Medulla oblongata (tissue), 1 donor: ENCODE data around the gene SLC35F2.
"Not testable (repeated sequence)": the region's sequence is repeated elsewhere in the genome, so short reads cannot be mapped to it uniquely, and the experiment has no call there.

ENCODE experiments used
- DNase-seq: peaks from one replicate; pipeline ENCODE4 v3.0.0-alpha.2; 2015; ENCODE audit errors: extremely low spot score

SLC35F2 gene

DNA sequence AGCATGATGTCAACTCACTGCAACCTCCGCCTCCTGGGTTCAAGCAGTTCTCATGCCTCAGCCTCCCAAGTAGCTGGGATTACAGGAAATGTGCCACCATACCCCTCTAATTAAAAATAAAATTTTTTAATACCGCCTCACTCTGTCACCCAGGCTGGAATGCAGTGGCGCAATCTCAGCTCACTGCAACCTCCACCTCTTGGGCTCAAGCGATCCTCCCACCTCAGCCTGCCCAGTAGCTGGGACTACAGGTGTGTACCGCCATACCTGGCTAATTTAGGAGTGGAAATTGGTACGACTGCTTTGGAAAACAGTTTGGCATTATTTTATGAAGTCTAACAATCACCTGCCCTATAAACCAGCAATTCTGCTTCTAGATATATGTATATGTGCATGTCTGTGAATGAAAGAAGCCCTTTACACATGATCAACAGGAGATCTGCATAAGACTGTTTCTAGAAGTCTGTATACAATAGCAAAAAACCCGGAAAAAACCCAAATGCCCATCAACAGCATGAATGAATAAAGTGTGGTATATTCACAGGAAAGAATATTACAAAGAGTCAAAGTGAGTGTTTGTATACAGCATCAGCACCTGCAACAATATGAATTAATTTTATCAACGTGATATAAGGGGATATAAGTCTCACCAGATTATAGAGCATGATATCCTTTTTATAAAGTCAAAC lies 16.0 kb downstream of the SLC35F2 start:
- DNase-seq: no peak

DNA sequence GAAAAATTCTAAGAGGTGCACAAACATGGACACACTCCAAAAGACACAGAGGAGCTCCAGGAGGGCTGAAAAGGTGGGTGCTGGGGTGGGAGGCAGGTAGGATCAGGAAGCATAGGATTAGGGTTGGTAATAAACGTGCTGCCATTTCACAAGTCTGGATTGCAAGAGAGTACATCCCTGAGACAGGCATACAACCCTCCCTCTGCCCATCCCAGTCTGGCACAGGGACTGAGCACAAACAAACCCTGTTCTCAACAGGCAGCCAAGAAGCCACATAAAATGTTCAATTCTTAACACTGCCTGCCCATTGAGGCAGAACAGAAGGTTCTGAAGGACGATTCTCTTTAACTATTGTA lies 18.5 kb downstream of the SLC35F2 start:
- DNase-seq: no peak

DNA sequence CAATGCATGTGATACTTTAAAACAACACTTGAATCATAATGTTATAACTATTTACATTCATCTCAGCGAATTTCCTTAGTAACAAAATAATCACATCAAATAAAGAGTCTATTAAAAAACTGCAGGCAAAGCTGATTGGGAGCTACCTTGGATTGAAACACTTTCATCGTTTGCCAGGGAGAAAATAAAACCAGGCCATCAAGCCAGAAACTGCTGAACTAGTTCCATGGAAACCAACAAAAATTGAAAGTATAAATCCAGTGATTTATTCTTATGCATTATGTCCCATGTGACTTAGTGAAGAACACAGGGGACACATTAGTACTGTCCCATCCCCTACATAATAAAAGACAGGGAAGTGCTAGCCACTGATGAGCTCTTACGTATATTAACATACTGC lies 21.7 kb downstream of the SLC35F2 start:
- DNase-seq: no peak

DNA sequence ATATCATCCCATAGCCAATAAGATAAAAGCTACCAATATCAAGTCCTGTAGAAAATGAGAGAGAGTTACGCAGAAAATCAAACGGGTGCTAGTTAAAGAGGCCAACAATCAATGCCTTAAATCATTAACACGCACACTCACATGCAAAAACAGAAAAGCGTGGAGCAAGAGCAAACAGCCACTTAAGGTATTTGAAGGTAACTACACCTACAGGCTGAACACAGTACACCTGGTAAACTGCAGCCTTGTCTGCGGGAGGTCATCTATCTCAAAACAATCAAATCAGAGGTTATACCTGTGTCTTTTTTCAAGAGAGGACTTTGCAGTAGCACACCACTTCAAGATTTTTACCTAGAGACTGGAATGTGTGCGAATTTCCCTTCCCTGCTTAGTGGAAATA lies 23.6 kb downstream of the SLC35F2 start:
- DNase-seq: no peak

DNA sequence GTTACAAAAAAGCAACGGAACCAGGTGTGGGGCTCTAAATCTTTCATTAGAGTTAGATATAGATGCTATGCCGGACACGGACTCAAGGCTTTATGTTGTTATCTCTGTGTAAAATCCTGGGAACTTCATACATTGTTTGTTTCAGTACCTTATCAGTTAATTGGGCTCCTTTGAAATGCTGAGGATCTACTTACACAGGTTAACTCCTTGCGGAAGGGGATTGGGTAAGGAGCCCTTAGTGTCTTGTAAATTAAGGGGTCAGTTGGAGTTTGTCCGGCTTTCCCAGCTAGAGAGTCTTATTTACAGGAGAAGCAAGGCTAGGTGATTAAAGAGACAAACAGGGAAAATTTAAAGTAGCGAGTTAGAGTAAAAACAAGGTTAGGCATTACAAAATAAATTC lies 24.7 kb downstream of the SLC35F2 start:
- DNase-seq: not testable (repeated sequence)

DNA sequence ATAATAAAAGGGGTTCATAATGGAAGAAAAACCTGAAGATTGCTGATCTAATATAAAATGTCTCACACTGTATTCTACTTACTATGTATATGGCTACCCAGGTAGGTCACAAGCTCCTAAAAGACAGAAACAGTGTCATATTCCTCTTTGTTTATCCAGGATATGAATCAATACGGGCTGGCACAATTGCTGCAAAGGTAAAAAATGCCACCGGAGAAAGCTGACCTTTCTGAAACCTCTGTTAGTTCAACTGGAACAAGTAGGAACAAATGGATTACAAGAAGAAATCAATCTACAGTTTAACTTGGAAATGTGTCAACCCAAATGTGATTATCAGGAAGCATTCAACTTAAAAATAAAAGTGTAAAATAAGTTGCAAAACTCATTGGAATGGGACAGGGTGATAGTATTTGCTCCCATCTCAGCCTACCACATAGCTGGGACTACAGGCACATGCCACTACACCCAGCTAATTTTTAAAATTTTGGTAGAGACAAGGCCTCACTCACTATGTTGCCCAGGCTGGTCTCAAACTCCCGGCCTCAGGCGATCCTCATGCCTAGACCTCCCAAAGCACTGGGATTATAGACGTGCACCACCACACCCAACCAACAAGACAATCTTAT lies 27.6 kb downstream of the SLC35F2 start:
- no peak for DNase-seq

DNA sequence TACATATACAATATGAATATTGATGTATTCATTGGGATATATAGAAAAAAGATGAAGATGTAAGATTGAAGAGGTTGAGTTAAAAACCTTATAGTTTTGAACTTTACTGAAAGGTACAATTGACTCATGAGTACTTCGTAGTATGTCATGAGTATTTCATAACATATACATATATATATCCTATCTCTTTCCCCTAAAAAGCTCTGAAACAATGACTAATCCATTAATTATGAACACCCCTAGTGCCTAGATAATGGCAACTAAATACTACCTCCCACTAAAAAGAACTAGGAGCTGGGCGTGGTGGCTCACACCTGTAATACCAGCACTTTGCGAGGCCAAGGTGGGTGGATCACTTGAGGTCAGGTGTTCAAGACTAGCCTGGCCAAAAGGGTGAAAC lies 31.5 kb downstream of the SLC35F2 start:
- no peak for DNase-seq

DNA sequence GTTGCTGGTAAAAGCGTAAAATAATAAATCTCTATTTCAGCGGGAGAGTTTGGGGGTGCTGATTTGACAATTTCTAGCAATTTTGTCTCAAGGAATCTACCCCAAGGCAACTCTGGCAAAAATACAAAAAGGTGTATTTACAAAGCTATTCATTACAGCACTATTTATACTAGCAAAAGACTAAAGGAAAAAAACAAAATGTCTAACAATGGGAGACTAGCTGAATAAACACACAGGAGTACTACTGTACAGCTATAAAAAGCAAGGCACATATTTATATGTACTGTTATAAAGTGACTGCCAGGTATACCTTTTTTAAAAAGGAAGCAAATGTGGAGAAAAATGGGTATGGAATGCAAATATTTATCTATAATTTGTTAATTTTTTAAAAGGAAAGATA lies 32.7 kb downstream of the SLC35F2 start:
- no peak for DNase-seq

DNA sequence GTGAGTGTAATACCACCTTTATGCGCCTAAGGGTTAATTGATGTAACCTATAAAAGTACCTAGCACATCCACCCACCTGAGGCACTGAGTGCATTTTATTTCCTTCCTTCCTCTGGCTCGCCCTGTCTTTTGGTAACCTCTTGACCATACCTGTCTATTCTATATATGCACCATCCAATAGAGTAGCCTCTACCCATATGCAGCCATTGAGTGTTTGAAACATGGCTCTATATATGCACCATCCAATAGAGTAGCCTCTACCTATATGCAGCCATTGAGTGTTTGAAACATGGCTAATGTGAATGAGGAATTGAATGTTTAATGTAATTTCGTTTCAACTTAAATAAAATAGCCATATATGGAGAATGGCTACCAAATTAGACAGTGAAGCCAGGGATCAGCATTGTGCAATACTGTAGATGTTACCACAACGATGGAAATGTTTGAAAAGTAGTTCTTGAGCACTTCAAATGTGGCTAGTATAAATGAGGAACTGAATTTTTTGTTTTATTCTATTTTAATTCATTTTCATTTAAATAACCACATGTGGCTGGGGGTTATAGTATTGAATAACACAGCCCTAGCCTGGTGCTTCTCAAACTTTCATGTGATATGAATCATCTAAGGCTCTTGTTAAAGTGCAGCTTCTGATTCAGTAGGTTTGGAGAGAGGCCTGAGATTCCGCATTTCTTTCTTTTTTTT lies 33.8 kb downstream of the SLC35F2 start:
- DNase-seq: no peak

DNA sequence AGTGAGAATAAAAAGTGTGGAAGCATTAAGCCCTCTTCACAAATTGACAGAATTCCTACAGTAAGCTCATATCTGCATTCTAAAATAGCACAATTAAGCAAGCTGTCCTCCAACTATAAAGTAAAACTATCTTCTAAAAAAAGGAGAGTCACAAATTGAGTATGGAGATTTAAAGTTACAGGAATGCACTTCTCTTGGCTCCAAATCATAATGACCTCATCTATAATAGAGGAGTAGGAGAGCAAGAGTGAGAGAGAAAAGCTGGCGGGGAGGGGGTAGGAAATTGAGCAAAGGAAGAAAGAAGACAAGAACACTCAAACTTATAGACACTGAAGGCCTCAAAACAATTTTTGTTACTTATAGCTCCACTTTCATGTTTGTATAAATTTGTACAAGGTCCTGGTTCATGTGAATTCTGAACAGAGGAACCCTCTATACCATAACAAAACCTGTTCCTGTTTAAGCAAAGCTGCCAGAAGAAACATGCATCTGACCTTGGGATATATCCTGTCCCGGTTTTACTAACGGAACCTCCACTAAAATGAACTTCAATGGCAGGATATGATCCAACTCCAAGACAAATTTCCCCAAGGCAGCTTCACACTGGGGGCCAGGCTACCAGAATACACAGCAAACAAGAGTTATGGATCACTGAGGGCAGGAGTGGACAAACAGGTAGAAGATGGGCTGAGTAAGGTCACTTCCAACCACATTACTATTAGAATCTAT lies 37.2 kb downstream of the SLC35F2 start:
- DNase-seq: no peak

DNA sequence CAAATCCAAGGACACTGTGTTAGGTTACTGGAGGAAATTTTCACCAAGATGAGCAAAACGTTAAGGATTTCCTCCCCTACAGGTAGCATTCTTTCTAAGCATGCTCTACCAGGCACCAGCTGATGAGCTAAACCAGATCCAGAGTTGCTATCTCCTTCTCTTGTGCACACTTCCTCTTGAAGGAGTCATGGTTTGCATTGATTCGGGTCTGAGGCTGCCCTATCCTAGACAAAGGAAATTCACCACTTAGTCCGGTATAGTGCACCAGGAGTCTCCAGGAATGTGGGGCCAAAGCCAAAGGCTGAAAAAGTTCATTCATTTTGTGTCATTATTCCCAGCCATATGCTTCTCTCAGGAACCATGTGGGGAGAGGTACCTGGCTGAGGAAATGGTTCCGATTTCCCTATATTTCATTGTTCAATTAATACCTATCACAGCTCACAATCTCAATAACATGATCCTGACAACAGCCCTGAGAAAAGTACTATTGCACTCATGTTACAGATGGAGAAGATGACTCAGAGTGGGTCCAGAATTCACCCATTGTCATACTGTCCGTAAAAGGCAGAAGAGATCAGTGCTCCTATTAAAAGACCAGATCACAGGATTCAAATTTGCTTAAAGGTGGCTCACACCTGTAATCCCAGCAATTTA lies 39.1 kb downstream of the SLC35F2 start:
- DNase-seq: no peak

DNA sequence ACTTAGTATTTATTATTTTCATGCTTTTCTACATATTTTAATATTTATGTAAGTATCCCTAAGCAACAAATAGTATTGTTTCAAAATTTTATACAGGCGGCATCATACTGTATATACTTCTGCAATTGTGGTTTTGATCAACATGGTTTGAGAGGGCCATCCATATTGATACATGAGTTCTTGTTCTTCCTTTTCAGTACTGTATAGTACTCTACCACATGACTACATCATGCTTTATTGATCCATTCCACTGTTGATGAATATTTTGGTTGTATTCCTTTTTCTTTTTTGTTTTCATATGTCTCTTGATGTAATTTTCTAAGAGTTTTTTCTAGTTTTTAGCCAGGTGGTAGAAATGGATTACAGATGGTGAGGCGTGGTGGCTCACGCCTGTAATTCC lies 40.1 kb downstream of the SLC35F2 start:
- no peak for DNase-seq

DNA sequence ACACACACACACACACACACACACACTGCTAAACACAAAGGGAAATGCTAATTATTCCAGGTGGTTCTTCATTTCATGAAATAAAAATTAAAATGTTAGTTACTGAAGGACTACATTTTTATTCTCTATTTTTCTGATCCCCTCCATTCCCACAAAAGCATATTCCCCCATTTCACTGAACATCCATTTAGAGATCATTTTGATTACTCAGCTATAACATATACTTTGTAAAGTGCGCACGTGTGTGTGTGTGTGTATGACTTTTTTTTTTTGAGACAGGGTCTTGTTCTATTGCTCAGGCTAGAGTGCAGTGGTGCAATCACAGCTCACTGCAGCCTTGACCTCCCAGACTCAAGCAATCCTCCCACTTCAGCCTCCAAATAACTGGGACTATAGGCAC lies 42.6 kb downstream of the SLC35F2 start:
- no peak for DNase-seq

DNA sequence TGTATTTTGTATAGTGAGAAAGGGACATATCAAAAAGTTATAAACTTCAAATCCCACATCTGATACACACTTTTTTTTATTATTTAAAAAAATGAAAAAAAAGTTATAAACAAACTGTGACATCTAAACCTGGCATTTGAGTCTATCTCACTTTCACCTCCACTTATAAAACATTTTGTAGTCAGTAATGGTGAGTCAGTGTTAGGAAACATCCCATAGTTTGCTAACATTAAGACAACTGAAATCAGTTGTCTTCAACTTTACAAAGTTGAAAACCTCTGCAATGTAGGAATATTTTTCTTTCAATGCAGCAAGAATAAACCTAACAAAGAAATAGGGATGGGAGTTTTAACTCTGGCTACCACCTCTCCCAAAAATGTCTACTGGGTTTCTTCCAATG lies 47.7 kb downstream of the SLC35F2 start:
- DNase-seq: no peak

DNA sequence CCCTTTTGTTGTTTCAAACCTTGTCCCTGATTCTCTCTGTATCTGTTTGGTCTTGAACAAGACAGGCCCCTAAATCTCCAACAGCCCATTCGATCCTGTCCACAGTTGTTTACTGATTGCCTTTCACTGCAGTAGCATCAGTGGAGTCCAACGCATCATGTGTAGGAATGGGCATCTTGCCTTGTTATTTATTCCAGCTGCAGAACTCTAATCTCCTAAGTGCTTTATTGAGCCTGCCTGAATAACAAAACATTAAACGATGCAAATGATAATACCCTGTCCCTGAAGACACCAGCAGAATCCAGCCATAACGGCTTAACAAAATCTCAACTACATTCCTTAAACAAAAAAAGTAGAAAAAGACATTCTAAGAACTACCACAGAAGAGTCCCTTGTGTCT lies 50.1 kb downstream of the SLC35F2 start:
- DNase-seq: no peak

DNA sequence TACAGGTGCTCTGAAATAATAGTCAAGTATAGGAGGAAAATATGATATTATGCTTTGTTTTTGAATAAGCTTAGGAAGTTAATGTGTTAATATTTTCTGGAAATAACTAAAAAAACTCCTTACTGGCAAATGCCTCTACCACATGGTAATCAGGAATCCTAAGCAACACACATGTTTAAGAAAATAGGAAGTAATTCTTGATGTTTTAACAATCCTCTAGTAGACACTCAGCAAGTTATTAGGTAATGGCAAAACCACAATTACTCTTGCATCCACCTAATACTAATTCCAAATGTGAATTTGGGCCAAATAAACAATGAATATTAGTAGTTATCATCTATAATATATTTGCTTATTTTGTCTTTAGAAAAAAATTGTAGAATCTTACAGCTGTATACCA lies 53.6 kb downstream of the SLC35F2 start:
- DNase-seq: no peak

DNA sequence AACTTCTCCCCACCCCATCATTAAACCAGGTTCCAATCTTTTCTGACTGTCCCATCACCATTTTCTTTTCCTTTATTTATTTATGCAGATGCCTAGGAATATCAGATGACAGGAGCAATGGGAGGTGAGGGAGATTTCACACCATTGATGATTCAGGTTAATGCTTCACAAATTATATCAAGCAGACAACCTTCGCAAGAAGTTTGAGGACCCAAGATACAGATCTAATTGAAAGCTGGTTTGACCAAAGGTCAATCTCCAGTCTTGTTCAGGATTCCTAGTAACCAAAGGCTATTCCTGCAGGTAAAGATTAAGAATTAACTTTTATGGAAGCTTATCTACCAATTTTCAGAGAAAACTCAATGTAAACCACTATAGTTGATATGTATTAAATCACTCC lies 54.4 kb downstream of the SLC35F2 start:
- DNase-seq: no peak

DNA sequence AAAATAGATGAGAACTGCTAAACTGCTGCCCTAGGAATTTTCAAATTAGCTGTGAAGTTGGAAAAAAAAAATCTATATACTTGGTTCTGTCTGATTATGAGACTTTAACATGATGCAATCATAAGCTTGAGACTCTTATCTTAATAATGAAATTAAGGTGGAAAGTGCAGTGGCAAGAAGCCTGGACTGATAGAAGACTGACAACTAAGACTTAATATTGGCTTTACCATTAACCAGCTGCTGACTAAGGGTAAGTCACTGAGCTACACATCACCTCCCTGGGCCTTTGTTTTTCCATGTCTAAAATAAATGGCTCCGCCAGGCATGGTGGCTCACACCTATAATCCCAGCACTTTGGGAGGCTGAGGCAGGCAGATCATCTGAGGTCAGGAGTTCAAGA lies 56.9 kb downstream of the SLC35F2 start:
- DNase-seq: no peak

DNA sequence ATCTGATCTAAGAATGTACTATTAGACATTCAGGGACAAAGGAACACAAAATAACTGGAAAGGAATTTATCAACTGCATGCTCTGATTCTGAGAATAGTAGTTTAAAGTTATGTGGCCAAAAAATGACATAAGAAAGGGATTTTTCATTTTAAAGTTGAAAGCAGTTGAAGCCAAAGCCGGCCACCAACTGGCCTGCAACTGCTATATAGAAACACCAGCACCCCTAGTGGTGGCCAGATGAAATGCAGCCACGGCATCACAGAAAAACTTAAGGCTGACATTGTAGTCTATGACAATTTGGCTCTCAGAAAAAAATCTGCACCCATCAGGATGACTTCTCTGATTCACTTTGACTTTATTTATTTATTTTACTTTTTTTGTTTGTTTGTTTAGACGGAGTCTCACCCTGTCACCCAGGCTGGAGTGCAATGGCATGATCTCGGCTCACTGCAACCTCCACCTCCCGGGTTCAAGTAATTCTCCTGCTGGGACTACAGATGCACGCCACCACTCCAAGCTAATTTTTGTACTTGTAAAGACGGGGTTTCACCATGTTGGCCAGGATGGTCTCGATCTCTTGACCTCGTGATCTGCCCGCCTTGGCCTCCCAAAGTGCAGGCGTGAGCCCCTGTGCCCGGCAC lies 59.2 kb downstream of the SLC35F2 start:
- peak; percentile 70 for DNase-seq

DNA sequence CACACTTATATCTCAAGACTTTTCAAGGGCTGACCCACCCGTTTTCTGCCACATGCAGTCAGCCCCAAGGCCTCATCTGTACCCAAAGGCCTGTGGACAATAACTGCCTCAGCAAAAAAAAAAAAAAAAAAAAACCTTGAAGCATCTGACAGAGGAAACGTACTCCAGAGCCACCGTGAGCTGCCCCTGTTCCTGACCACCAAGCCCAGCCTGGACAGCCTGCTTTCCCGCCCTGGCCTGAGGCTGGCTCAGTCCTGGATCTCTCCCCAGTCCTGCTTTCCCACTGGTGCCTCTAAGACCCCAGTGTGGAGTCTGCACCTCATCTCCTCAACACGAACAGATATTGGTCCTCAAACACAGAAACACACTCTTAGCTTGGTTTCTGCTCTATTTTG lies 66.5 kb downstream of the SLC35F2 start:
- no peak for DNase-seq

DNA sequence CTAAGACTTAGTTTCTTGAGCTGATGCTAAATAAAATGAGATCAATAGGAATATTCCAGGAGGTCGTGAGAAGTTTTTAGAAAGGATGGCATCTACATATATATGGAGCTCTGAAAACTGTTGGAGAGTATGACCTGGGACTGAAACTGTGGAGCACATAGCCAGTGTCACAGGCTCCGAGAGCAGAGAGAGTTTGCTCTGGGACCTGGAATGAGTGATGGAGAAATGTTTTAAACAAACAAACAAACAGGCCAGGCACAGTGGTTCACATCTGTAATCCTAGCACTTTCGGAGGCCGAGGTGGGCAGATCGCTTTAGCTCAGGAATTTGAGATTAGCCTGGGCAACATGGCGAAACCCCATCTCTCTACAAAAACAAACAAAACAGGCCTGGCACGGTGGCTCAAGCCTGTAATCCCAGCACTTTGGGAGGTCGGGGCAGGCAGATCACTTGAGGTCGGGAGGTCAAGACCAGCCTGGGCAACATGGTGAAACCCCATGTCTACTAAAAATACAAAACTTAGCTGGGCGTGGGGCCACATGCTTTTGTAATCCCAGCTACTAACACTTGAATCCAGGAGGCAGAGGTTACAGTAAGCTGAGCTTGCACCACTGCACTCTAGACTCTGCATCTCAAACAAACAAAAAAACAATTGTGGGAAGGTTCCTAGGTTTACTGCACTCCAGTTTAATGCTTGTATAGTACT lies 67.1 kb downstream of the SLC35F2 start:
- DNase-seq: no peak
